ENCODE data around the gene GOLPH3L.
"Not testable (repeated sequence)": the region's sequence is repeated elsewhere in the genome, so short reads cannot be mapped to it uniquely, and the experiment has no call there.

GOLPH3L gene

GRCh38 chr1:150615346-150616201 lies 81.4 kb downstream of the GOLPH3L start:
- no peak for DNase-seq (ENCODE audit: low read depth in 2 of 2)

GRCh38 chr1:150613061-150613920 lies 83.7 kb downstream of the GOLPH3L start:
- peak in 1 of 2 donors; percentile 37 for DNase-seq (ENCODE audit: low read depth in 2 of 2)

- no peak for DNase-seq (ENCODE audit: low read depth in 2 of 2)
Measured at GRCh38 chr1:150612014-150612345, 85.0 kb downstream of the GOLPH3L start.

- DNase-seq (ENCODE audit: low read depth in 2 of 2), result no peak
Measured at GRCh38 chr1:150610576-150610975, 86.4 kb downstream of the GOLPH3L start.

GRCh38 chr1:150609732-150610131 lies 87.2 kb downstream of the GOLPH3L start:
- no peak for DNase-seq (ENCODE audit: low read depth in 2 of 2)

- no peak for DNase-seq (ENCODE audit: low read depth in 2 of 2)
Measured at GRCh38 chr1:150606463-150607142, 90.4 kb downstream of the GOLPH3L start.

GRCh38 chr1:150605451-150605731 lies 91.6 kb downstream of the GOLPH3L start:
- not testable (repeated sequence) for DNase-seq (ENCODE audit: low read depth in 2 of 2)

- no peak for DNase-seq (ENCODE audit: low read depth in 2 of 2)
Measured at GRCh38 chr1:150604226-150604588, 92.7 kb downstream of the GOLPH3L start.

GRCh38 chr1:150603711-150604110 lies 93.2 kb downstream of the GOLPH3L start:
- no peak for DNase-seq (ENCODE audit: low read depth in 2 of 2)

GRCh38 chr1:150602372-150602771 lies 94.6 kb downstream of the GOLPH3L start:
- not testable (repeated sequence) for DNase-seq (ENCODE audit: low read depth in 2 of 2)

- DNase-seq (ENCODE audit: low read depth in 2 of 2), result no peak
Measured at GRCh38 chr1:150601540-150601939, 95.4 kb downstream of the GOLPH3L start.

GRCh38 chr1:150598346-150598745 lies 98.6 kb downstream of the GOLPH3L start:
- not testable (repeated sequence) for DNase-seq (ENCODE audit: low read depth in 2 of 2)

- DNase-seq (ENCODE audit: low read depth in 2 of 2), result no peak
Measured at GRCh38 chr1:150596976-150597375, 100.0 kb downstream of the GOLPH3L start.
